Fibroblast of lung (primary cell): Measurements from ENCODE around the gene USP46.

Experiments
- EZH2 ChIP-seq: IDR thresholded peaks from 2 replicates; pipeline ENCODE4 v1.5.1; 2012; ENCODE audit warnings: low read length, control low read depth, mild to moderate bottlenecking; ENCODE audit errors: missing control alignments
- TF ChIP-seq, protein P1 (sequence below), 2 donors: IDR thresholded peaks in 1 of 2; conservative IDR thresholded peaks in 1 of 2; 1 replicate in 1 of 2; 2 replicates in 1 of 2; pipeline ENCODE4 v1.5.1; 2011 to 2012; ENCODE audit warnings: low read length in 2 of 2, control low read depth in 1 of 2, inconsistent platforms in 1 of 2, low read depth in 1 of 2, mild to moderate bottlenecking in 1 of 2

DNA sequence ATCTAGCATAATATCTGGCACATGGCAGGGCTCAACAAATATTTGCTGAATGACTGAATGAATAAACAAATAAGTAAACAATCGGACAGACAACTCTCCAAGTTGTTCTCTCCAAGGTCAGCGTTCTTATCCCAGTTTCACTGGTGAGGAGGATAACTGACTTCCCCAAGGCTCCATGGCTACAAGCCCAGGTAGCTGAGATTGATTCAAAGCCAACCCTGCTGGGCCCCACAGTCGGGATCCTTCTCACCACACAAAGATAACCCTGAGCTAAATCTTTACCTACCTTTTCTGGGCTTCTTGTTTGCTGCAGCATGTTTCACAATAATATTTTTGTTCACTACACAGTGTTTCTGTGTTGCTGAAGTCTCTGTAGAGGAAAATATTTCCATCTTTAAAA is 54.9 kb downstream of the USP46 start:
- TF ChIP-seq EZH2 = no peak
- TF ChIP-seq, protein P1, sequence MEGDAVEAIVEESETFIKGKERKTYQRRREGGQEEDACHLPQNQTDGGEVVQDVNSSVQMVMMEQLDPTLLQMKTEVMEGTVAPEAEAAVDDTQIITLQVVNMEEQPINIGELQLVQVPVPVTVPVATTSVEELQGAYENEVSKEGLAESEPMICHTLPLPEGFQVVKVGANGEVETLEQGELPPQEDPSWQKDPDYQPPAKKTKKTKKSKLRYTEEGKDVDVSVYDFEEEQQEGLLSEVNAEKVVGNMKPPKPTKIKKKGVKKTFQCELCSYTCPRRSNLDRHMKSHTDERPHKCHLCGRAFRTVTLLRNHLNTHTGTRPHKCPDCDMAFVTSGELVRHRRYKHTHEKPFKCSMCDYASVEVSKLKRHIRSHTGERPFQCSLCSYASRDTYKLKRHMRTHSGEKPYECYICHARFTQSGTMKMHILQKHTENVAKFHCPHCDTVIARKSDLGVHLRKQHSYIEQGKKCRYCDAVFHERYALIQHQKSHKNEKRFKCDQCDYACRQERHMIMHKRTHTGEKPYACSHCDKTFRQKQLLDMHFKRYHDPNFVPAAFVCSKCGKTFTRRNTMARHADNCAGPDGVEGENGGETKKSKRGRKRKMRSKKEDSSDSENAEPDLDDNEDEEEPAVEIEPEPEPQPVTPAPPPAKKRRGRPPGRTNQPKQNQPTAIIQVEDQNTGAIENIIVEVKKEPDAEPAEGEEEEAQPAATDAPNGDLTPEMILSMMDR (conservative IDR thresholded peaks at IDR 0.05 in 1 of 2, IDR thresholded peaks at IDR 0.05 in 1 of 2; ENCODE audit: low read depth in 1 of 2, low read length in 2 of 2) = no peak
